ENCODE measurements around the gene MYO1E. TPM values are rescaled to one million over a fixed set of nuclear protein-coding genes. Genes with fewer than 3 reads are reported as not detected.

MYO1E gene
- total and polyA plus RNA-seq, 4 donors: 6.7 to 70.9 (median 21.6) TPM

GRCh38 chr15:59268168-59268851 is 104.4 kb downstream of the MYO1E start:
- TF ChIP-seq FOXA2 (IDR thresholded peaks at IDR 0.05) (no peak), ZBTB33 (IDR thresholded peaks at IDR 0.05) (no peak), YY1 (IDR thresholded peaks at IDR 0.05) (no peak), NR2F2 (IDR thresholded peaks at IDR 0.05) (no peak), REST (IDR thresholded peaks at IDR 0.05) (no peak), CTCF (IDR thresholded peaks at IDR 0.05; ENCODE audit: low read depth, low read length, missing input control) (no peak)
- Histone ChIP-seq H3K27me3 (ENCODE audit: control insufficient read depth in 4 of 4, insufficient read depth in 4 of 4, low read length in 3 of 4) (no peaks in the 10 kb centered on the region), H3K9me3 (ENCODE audit: control insufficient read depth in 4 of 4, low read length in 3 of 4) (no peaks in the 10 kb centered on the region), H3K27ac (ENCODE audit: low read depth in 1 of 2, low read length in 2 of 2) (no peak overlapping the region), H3K9ac (ENCODE audit: low read depth in 1 of 2, low read length in 2 of 2) (no peak overlapping the region), H3K36me3 (ENCODE audit: control insufficient read depth in 4 of 4, insufficient read depth in 3 of 4, low read depth in 1 of 4, low read length in 3 of 4) (no peaks in the 10 kb centered on the region), H3K4me1 (ENCODE audit: control insufficient read depth in 4 of 4, insufficient read depth in 4 of 4, low read length in 3 of 4) (peaks cover 0 to 19% (median 5%) of the 10 kb centered on the region in 4 donors), H3K4me3 (ENCODE audit: low read depth in 1 of 3, low read length in 3 of 3) (no peak overlapping the region)
- DNase-seq (ENCODE audit: low spot score): no peak
- 92% methylated on average over 3 of the region's 3 CpGs for WGBS

- H3K4me3 ChIP-seq (ENCODE audit: low read depth in 1 of 3, low read length in 3 of 3): no peak overlapping the region
- no peaks in the 10 kb centered on the region for H3K27me3 ChIP-seq (ENCODE audit: control insufficient read depth in 4 of 4, insufficient read depth in 4 of 4, low read length in 3 of 4)
- no peak overlapping the region for H3K27ac ChIP-seq (ENCODE audit: low read depth in 1 of 2, low read length in 2 of 2)
- WGBS: 65% methylated on average over 5 of the region's 5 CpGs
- TF ChIP-seq CTCF (IDR thresholded peaks at IDR 0.05; ENCODE audit: low read depth, low read length, missing input control) (no peak), JUND (IDR thresholded peaks at IDR 0.05) (no peak), RXRA (IDR thresholded peaks at IDR 0.05) (no peak), HNF4A (conservative IDR thresholded peaks at IDR 0.05) (no peak)
- H3K9me3 ChIP-seq (ENCODE audit: control insufficient read depth in 4 of 4, low read length in 3 of 4): no peaks in the 10 kb centered on the region
- no peaks in the 10 kb centered on the region for H3K36me3 ChIP-seq (ENCODE audit: control insufficient read depth in 4 of 4, insufficient read depth in 3 of 4, low read depth in 1 of 4, low read length in 3 of 4)
- no peak overlapping the region for H3K9ac ChIP-seq (ENCODE audit: low read depth in 1 of 2, low read length in 2 of 2)
- peaks cover 0 to 3% (median 0%) of the 10 kb centered on the region in 4 donors for H3K4me1 ChIP-seq (ENCODE audit: control insufficient read depth in 4 of 4, insufficient read depth in 4 of 4, low read length in 3 of 4)
- DNase-seq (ENCODE audit: low spot score): no peak
Observed at GRCh38 chr15:59266028-59266427, 106.6 kb downstream of the MYO1E start.

Data from liver (tissue), 9 donors.